GM23338 (cell line): ENCODE results near the gene OBI1. TPM values are rescaled to one million over a fixed set of nuclear protein-coding genes. Genes with fewer than 3 reads are reported as not detected.

ENCODE experiments used
- ATAC-seq: fragments of 200-7000 bp; cut with Tn5 transposase; 3 replicates; pipeline ENCODE4 v1.9.1; 2020
- DNase-seq: peaks from one replicate; pipeline ENCODE4 v3.0.0-alpha.2; 2015; ENCODE audit warnings: low spot score
- H2AFZ ChIP-seq: fragments of 200-600 bp; sonication (generic); 2 replicates; pipeline ENCODE4 v1.8.0; 2016; ENCODE audit warnings: antibody characterized with exemption, mild to moderate bottlenecking, moderate library complexity
- H3F3A ChIP-seq: fragments of 200-600 bp; sonication (generic); replicated peaks from 2 replicates; pipeline ENCODE4 v1.8.0; 2017; ENCODE audit warnings: antibody characterized with exemption, mixed run types, low read depth
- H3K27ac ChIP-seq: fragments of 200-600 bp; sonication (generic); 2 replicates; pipeline ENCODE4 v1.6.1; 2016; ENCODE audit warnings: low read depth
- H3K27me3 ChIP-seq: fragments of 200-600 bp; sonication (generic); 2 replicates; pipeline ENCODE4 v1.8.0; 2016; ENCODE audit warnings: mild to moderate bottlenecking, mixed run types, moderate library complexity; ENCODE audit not compliant: insufficient read depth
- H3K36me3 ChIP-seq: fragments of 200-600 bp; sonication (generic); 2 replicates; pipeline ENCODE4 v1.8.0; 2016; ENCODE audit warnings: mild to moderate bottlenecking; ENCODE audit not compliant: insufficient read depth
- H3K4me1 ChIP-seq: fragments of 200-600 bp; sonication (generic); 2 replicates; pipeline ENCODE4 v1.8.0; 2016; ENCODE audit warnings: mild to moderate bottlenecking, moderate library complexity; ENCODE audit not compliant: insufficient read depth
- H3K4me2 ChIP-seq: fragments of 200-600 bp; sonication (generic); 2 replicates; pipeline ENCODE4 v1.7.1; 2017; ENCODE audit warnings: mixed run types
- H3K4me3 ChIP-seq: fragments of 200-600 bp; sonication (generic); 2 replicates; pipeline ENCODE4 v1.6.1; 2016; ENCODE audit warnings: mixed run types
- H3K79me2 ChIP-seq: fragments of 200-600 bp; sonication (generic); replicated peaks from 2 replicates; pipeline ENCODE4 v1.8.0; 2017; ENCODE audit warnings: mild to moderate bottlenecking; ENCODE audit not compliant: insufficient read depth
- H3K9me2 ChIP-seq: fragments of 200-600 bp; sonication (generic); 2 replicates; pipeline ENCODE4 v1.8.0; 2017; ENCODE audit not compliant: insufficient read depth
- H4K20me1 ChIP-seq: fragments of 200-600 bp; sonication (generic); replicated peaks from 2 replicates; pipeline ENCODE4 v1.8.0; 2017; ENCODE audit warnings: mild to moderate bottlenecking; ENCODE audit not compliant: insufficient read depth
- H3K27ac Mint-ChIP-seq: 2 replicates; pipeline ENCODE4 v1.8.0; 2020; ENCODE audit warnings: inconsistent platforms, mild to moderate bottlenecking, moderate library complexity, mixed read lengths
- H3K27me3 Mint-ChIP-seq: 3 replicates; pipeline ENCODE4 v1.8.0; 2022; ENCODE audit warnings: low read depth, mild to moderate bottlenecking, moderate library complexity, mixed read lengths, inconsistent platforms; ENCODE audit not compliant: insufficient read depth, poor library complexity
- H3K36me3 Mint-ChIP-seq: 3 replicates; pipeline ENCODE4 v1.8.0; 2021; ENCODE audit warnings: low read depth, mild to moderate bottlenecking, inconsistent platforms, moderate library complexity, mixed read lengths
- H3K4me1 Mint-ChIP-seq: 3 replicates; pipeline ENCODE4 v1.8.0; 2020; ENCODE audit warnings: mild to moderate bottlenecking, inconsistent platforms, mixed read lengths
- H3K4me3 Mint-ChIP-seq: 3 replicates; pipeline ENCODE4 v1.8.0; 2021; ENCODE audit warnings: moderate library complexity, mild to moderate bottlenecking, inconsistent platforms, mixed read lengths
- H3K9me3 Mint-ChIP-seq: 3 replicates; pipeline ENCODE4 v1.8.0; 2020; ENCODE audit warnings: moderate library complexity, mild to moderate bottlenecking, inconsistent platforms, mixed read lengths
- CREB1 ChIP-seq: fragments of 250-450 bp; sonication (Bioruptor Pico); IDR thresholded peaks from 2 replicates; pipeline ENCODE4 v1.5.0; 2020; ENCODE audit warnings: low read depth, mild to moderate bottlenecking, moderate library complexity
- EZH2 ChIP-seq: fragments of 200-600 bp; sonication (generic); IDR thresholded peaks from one replicate; pipeline ENCODE4 v1.8.0; 2017; ENCODE audit warnings: antibody characterized with exemption, mild to moderate bottlenecking, low read depth; ENCODE audit not compliant: unreplicated experiment
- EZH2phosphoT487 ChIP-seq: fragments of 200-600 bp; sonication (generic); IDR thresholded peaks from one replicate; pipeline ENCODE4 v1.8.1; 2018; ENCODE audit warnings: antibody characterized with exemption; ENCODE audit not compliant: unreplicated experiment
- JUNB ChIP-seq: IDR thresholded peaks from one replicate; pipeline ENCODE4 v1.6.1; 2016; ENCODE audit warnings: antibody characterized with exemption; ENCODE audit not compliant: unreplicated experiment
- NANOG ChIP-seq: IDR thresholded peaks from 2 replicates; pipeline ENCODE4 v1.6.1; 2016; ENCODE audit warnings: antibody characterized with exemption, borderline replicate concordance
- POLR2AphosphoS5 ChIP-seq: IDR thresholded peaks from 2 replicates; pipeline ENCODE4 v1.6.1; 2016; ENCODE audit warnings: antibody characterized with exemption, low read depth
- REST ChIP-seq: IDR thresholded peaks from one replicate; pipeline ENCODE4 v1.6.1; 2018; ENCODE audit warnings: antibody characterized with exemption; ENCODE audit not compliant: unreplicated experiment
- STAT1 ChIP-seq: IDR thresholded peaks from one replicate; pipeline ENCODE4 v1.6.1; 2016; ENCODE audit warnings: antibody characterized with exemption; ENCODE audit not compliant: unreplicated experiment
- ZNF114 ChIP-seq: fragments of 250-450 bp; sonication (Bioruptor Pico); IDR thresholded peaks from 2 replicates; pipeline ENCODE4 v1.5.0; 2020; ENCODE audit warnings: mild to moderate bottlenecking, moderate library complexity
- ZNF331 ChIP-seq: fragments of 250-450 bp; sonication (Bioruptor Pico); IDR thresholded peaks from 2 replicates; pipeline ENCODE4 v1.5.0; 2020; ENCODE audit warnings: low read depth, mild to moderate bottlenecking, moderate library complexity
- ZNF462 ChIP-seq: fragments of 250-450 bp; sonication (Bioruptor Pico); IDR thresholded peaks from 2 replicates; pipeline ENCODE4 v1.5.0; 2020; ENCODE audit warnings: mild to moderate bottlenecking, moderate library complexity
- polyA plus RNA-seq: library from polyadenylated mRNA; unstranded; fragments of >200 nt; fragmentation: Nextera tagmentation; extraction: Ambion mirVana; gene quantifications from 2 replicates; pipeline ENCODE4 v1.2.1, GENCODE V29; 2016
- total RNA-seq: library from RNA; depleted of rRNA; stranded (reverse); fragments of >200 nt; shearing (Covaris generic); gene quantifications from 2 replicates; pipeline ENCODE4 v1.2.3, GENCODE V29; 2014
- TF ChIP-seq, protein P1 (sequence below): IDR thresholded peaks from 2 replicates; pipeline ENCODE4 v1.6.1; 2016; ENCODE audit warnings: antibody characterized with exemption

The OBI1 gene
- total and polyA plus RNA-seq, 2 experiments from 2014 or later: 8.2 to 11.1 TPM

DNA sequence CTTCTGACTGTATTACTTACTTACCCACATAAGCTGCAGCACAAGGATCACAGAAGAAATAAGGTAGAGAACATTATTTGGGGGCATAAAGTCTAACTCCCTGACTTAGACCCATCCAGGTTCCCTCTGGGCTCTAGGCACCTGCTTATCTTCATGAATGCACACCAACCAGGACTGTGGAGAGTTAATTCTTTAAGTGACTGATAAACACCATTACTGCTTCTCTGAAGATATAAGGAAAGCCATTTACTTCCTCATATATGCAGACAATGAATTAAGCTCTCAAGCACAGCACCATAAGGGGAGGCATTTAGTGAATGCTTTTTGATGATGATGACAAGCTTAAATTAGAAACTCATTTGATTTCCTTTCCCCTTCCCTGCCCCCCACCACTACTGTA is 22.5 kb downstream of the OBI1 start (continued):
- no peak for TF ChIP-seq REST
- TF ChIP-seq EZH2: no peak
- no peak for TF ChIP-seq NANOG
- TF ChIP-seq, protein P1, sequence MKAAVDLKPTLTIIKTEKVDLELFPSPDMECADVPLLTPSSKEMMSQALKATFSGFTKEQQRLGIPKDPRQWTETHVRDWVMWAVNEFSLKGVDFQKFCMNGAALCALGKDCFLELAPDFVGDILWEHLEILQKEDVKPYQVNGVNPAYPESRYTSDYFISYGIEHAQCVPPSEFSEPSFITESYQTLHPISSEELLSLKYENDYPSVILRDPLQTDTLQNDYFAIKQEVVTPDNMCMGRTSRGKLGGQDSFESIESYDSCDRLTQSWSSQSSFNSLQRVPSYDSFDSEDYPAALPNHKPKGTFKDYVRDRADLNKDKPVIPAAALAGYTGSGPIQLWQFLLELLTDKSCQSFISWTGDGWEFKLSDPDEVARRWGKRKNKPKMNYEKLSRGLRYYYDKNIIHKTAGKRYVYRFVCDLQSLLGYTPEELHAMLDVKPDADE: no peak

DNA sequence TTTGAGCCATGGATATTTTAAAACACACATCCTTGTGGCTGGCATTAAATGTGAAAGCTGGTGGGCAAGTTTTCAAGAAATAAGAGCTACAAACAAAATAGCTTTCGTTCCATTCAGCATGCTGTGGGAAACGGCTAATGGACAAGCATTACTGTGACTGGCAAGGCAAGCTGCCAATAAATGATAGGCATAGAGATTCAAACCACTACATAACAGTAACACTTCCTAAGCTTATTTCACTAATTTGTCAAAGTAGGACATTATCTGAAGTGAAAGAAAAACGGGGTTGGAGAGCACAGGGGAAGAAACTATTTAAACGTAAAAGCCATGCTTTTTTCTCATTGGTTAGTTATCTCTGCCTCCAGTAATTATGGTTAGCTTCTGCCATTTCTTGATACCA is 26.0 kb downstream of the OBI1 start:
- Histone ChIP-seq H3K4me1 (no peaks in the 10 kb centered on the region), H3K27me3 (no peaks in the 10 kb centered on the region), H4K20me1 (no peaks in the 10 kb centered on the region), H3F3A (no peaks in the 10 kb centered on the region), H3K79me2 (no peaks in the 10 kb centered on the region), H3K36me3 (0 out of 2 replicates have a peak, but pooled peaks cover 9% of the 10 kb centered on the region), H3K4me3 (no peak overlapping the region), H3K9me2 (no peaks in the 10 kb centered on the region), H3K27ac (no peak overlapping the region), H2AFZ (no peak overlapping the region), H3K4me2 (no peak overlapping the region)
- Mint-ChIP-seq H3K9me3 (no peaks in the 10 kb centered on the region), H3K4me3 (no peak overlapping the region), H3K27me3 (no peaks in the 10 kb centered on the region), H3K4me1 (no peaks in the 10 kb centered on the region), H3K36me3 (peaks cover 33% of the 10 kb centered on the region), H3K27ac (no peak overlapping the region)
- no peak for ATAC-seq
- no peak for DNase-seq
- TF ChIP-seq ZNF114 (no peak), EZH2 (no peak), EZH2phosphoT487 (no peak), JUNB (no peak), POLR2AphosphoS5 (no peak), STAT1 (no peak)

- Histone ChIP-seq H3K27ac (no peak overlapping the region), H4K20me1 (0 out of 2 replicates have a peak, but pooled peaks cover 6% of the 10 kb centered on the region), H3K9me2 (no peaks in the 10 kb centered on the region), H2AFZ (no peak overlapping the region), H3K27me3 (no peaks in the 10 kb centered on the region), H3K36me3 (0 out of 2 replicates have a peak, but pooled peaks cover 9% of the 10 kb centered on the region), H3K79me2 (no peaks in the 10 kb centered on the region), H3K4me1 (no peaks in the 10 kb centered on the region), H3F3A (no peaks in the 10 kb centered on the region), H3K4me3 (no peak overlapping the region), H3K4me2 (no peak overlapping the region)
- no peak overlapping the region for H3K4me3 Mint-ChIP-seq
- H3K4me1 Mint-ChIP-seq: no peaks in the 10 kb centered on the region
- no peaks in the 10 kb centered on the region for H3K9me3 Mint-ChIP-seq
- H3K27me3 Mint-ChIP-seq: no peaks in the 10 kb centered on the region
- no peak overlapping the region for H3K27ac Mint-ChIP-seq
- DNase-seq (no peak), ATAC-seq (no peak)
- peaks cover 46% of the 10 kb centered on the region for H3K36me3 Mint-ChIP-seq
- no peak for TF ChIP-seq ZNF462 (CRISPR knock-in tag)
- no peak for TF ChIP-seq ZNF331 (CRISPR knock-in tag)
- no peak for TF ChIP-seq CREB1 (CRISPR knock-in tag)
- TF ChIP-seq ZNF114: no peak
Measured at GRCh38 chr13:78631077-78631476, 27.9 kb downstream of the OBI1 start.
